Loucy (cell line): ENCODE measurements around the gene NTN4.
A peak's percentile ranks its signal among the peaks of the same experiment; 100 is the strongest.

Experiments used
- H2AFZ ChIP-seq: fragments of 200-600 bp; sonication (generic); 2 replicates; pipeline ENCODE4 v1.6.0; 2016; ENCODE audit warnings: antibody characterized with exemption, mild to moderate bottlenecking, low read length, moderate library complexity
- H3F3A ChIP-seq: fragments of 200-600 bp; 2 replicates; pipeline ENCODE4 v1.6.0; 2016; ENCODE audit warnings: antibody characterized with exemption, low read depth, mild to moderate bottlenecking
- H3K27me3 ChIP-seq: fragments of 200-600 bp; sonication (generic); 2 replicates; pipeline ENCODE4 v1.6.1; 2014; ENCODE audit warnings: low read length, mild to moderate bottlenecking; ENCODE audit not compliant: insufficient read depth, poor library complexity, severe bottlenecking
- H3K36me3 ChIP-seq: fragments of 200-600 bp; sonication (generic); 2 replicates; pipeline ENCODE4 v1.6.1; 2016; ENCODE audit warnings: low read length; ENCODE audit not compliant: insufficient read depth
- H3K4me1 ChIP-seq: fragments of 200-600 bp; sonication (generic); 2 replicates; pipeline ENCODE4 v1.5.1; 2014; ENCODE audit warnings: low read length, mild to moderate bottlenecking; ENCODE audit not compliant: insufficient read depth, poor library complexity, severe bottlenecking
- H3K4me2 ChIP-seq: fragments of 200-600 bp; sonication (generic); 2 replicates; pipeline ENCODE4 v1.6.0; 2014; ENCODE audit warnings: antibody characterized with exemption, low read length, low read depth, mild to moderate bottlenecking; ENCODE audit not compliant: poor library complexity, severe bottlenecking
- H3K4me3 ChIP-seq: fragments of 200-600 bp; sonication (generic); 2 replicates; pipeline ENCODE4 v1.5.1; 2014; ENCODE audit warnings: low read length, mild to moderate bottlenecking, mixed read lengths; ENCODE audit not compliant: poor library complexity, severe bottlenecking
- H3K79me2 ChIP-seq: fragments of 200-600 bp; sonication (generic); 2 replicates; pipeline ENCODE4 v1.6.1; 2014; ENCODE audit warnings: low read length; ENCODE audit not compliant: insufficient read depth
- H3K9ac ChIP-seq: fragments of 200-600 bp; sonication (generic); 2 replicates; pipeline ENCODE4 v1.6.0; 2014; ENCODE audit warnings: mild to moderate bottlenecking, low read depth, low read length, moderate library complexity; ENCODE audit not compliant: poor library complexity, severe bottlenecking
- H3K9me2 ChIP-seq: fragments of 200-600 bp; sonication (generic); replicated peaks from 2 replicates; pipeline ENCODE4 v1.6.1; 2016; ENCODE audit warnings: low read depth, low read length, mixed read lengths
- H3K9me3 ChIP-seq: fragments of 200-600 bp; sonication (generic); 2 replicates; pipeline ENCODE4 v1.6.1; 2014; ENCODE audit warnings: mild to moderate bottlenecking, antibody characterized with exemption, low read length, low read depth; ENCODE audit not compliant: insufficient read depth
- H4K20me1 ChIP-seq: fragments of 200-600 bp; sonication (generic); 2 replicates; pipeline ENCODE4 v1.6.0; 2014; ENCODE audit warnings: antibody characterized with exemption, low read length, mild to moderate bottlenecking; ENCODE audit not compliant: insufficient read depth, poor library complexity, severe bottlenecking
- CTCF ChIP-seq: fragments of 200-600 bp; sonication (generic); conservative IDR thresholded peaks from 2 replicates; pipeline ENCODE4 v1.5.1; 2014; ENCODE audit warnings: mild to moderate bottlenecking, antibody characterized with exemption, low read length
- EZH2phosphoT487 ChIP-seq: fragments of 200-600 bp; IDR thresholded peaks from 2 replicates; pipeline ENCODE4 v1.6.1; 2018; ENCODE audit warnings: antibody characterized with exemption, mild to moderate bottlenecking, moderate library complexity, borderline replicate concordance

The NTN4 gene

GRCh38 chr12:95721320-95721719 is 69.2 kb downstream of the NTN4 start:
- H3K4me1 ChIP-seq = no peaks in the 10 kb centered on the region
- no peaks in the 10 kb centered on the region for H3K9me2 ChIP-seq
- no peaks in the 10 kb centered on the region for H3K9me3 ChIP-seq
- H3F3A ChIP-seq = no peaks in the 10 kb centered on the region
- no peaks in the 10 kb centered on the region for H3K79me2 ChIP-seq
- H3K4me2 ChIP-seq = no peak overlapping the region
- no peak overlapping the region for H2AFZ ChIP-seq
- no peaks in the 10 kb centered on the region for H4K20me1 ChIP-seq
- no peak overlapping the region for H3K9ac ChIP-seq
- H3K27me3 ChIP-seq = no peaks in the 10 kb centered on the region
- no peak overlapping the region for H3K4me3 ChIP-seq
- TF ChIP-seq CTCF = peak; percentile 43
- no peak for TF ChIP-seq EZH2phosphoT487
- no peaks in the 10 kb centered on the region for H3K36me3 ChIP-seq

- Histone ChIP-seq H3K9me2 (no peaks in the 10 kb centered on the region), H3K4me3 (no peak overlapping the region), H3K4me1 (no peaks in the 10 kb centered on the region), H3K9me3 (no peaks in the 10 kb centered on the region), H2AFZ (no peak overlapping the region), H3K79me2 (no peaks in the 10 kb centered on the region), H3F3A (no peaks in the 10 kb centered on the region), H3K9ac (no peak overlapping the region), H4K20me1 (no peaks in the 10 kb centered on the region), H3K36me3 (no peaks in the 10 kb centered on the region), H3K27me3 (no peaks in the 10 kb centered on the region), H3K4me2 (no peak overlapping the region)
- TF ChIP-seq CTCF (no peak), EZH2phosphoT487 (no peak)
Measured at GRCh38 chr12:95720146-95720545, 70.4 kb downstream of the NTN4 start.

- H3K4me2 ChIP-seq = no peak overlapping the region
- H3K9me3 ChIP-seq = no peaks in the 10 kb centered on the region
- H4K20me1 ChIP-seq = no peaks in the 10 kb centered on the region
- no peaks in the 10 kb centered on the region for H3K4me1 ChIP-seq
- no peaks in the 10 kb centered on the region for H3K36me3 ChIP-seq
- TF ChIP-seq CTCF = no peak
- TF ChIP-seq EZH2phosphoT487 = no peak
- H3K79me2 ChIP-seq = no peaks in the 10 kb centered on the region
- no peaks in the 10 kb centered on the region for H3F3A ChIP-seq
- no peak overlapping the region for H3K9ac ChIP-seq
- H3K4me3 ChIP-seq = no peak overlapping the region
- H3K9me2 ChIP-seq = no peaks in the 10 kb centered on the region
- H3K27me3 ChIP-seq = no peaks in the 10 kb centered on the region
- H2AFZ ChIP-seq = no peak overlapping the region
Measured at GRCh38 chr12:95718772-95719171, 71.8 kb downstream of the NTN4 start.
